Measurements from ENCODE around the gene KAT6B. TPM values are rescaled to one million over a fixed set of nuclear protein-coding genes. Genes with fewer than 3 reads are reported as not detected.

Gene KAT6B
- total RNA-seq, 4 donors from 2014 or later, result 45.6 to 48.9 (median 47.5) TPM

- TF ChIP-seq CTCF (IDR thresholded peaks at IDR 0.05; ENCODE audit: low read depth), result no peak
Observed at GRCh38 chr10:74958316-74958715, 131.9 kb downstream of the KAT6B start.

GRCh38 chr10:74960670-74961069 lies 134.3 kb downstream of the KAT6B start:
- no peak for TF ChIP-seq CTCF (IDR thresholded peaks at IDR 0.05; ENCODE audit: low read depth)

- TF ChIP-seq CTCF (IDR thresholded peaks at IDR 0.05; ENCODE audit: low read depth), result no peak
Observed at GRCh38 chr10:74962517-74962916, 136.1 kb downstream of the KAT6B start.

- no peak for TF ChIP-seq CTCF (IDR thresholded peaks at IDR 0.05; ENCODE audit: low read depth)
Observed at GRCh38 chr10:74963549-74963948, 137.1 kb downstream of the KAT6B start.

- no peak for TF ChIP-seq CTCF (IDR thresholded peaks at IDR 0.05; ENCODE audit: low read depth)
Observed at GRCh38 chr10:74967911-74968666, 141.7 kb downstream of the KAT6B start.

- no peak for TF ChIP-seq CTCF (IDR thresholded peaks at IDR 0.05; ENCODE audit: low read depth)
Observed at GRCh38 chr10:74968667-74969061, 142.3 kb downstream of the KAT6B start.

GRCh38 chr10:74969093-74969492 lies 142.7 kb downstream of the KAT6B start:
- TF ChIP-seq CTCF (IDR thresholded peaks at IDR 0.05; ENCODE audit: low read depth), result no peak

Data from subcutaneous adipose tissue (tissue), 4 donors.